ENCODE results near the gene PRPF40B. TPM values are rescaled to one million over a fixed set of nuclear protein-coding genes. Genes with fewer than 3 reads are reported as not detected.

PRPF40B gene
- total and polyA plus RNA-seq, 2 donors (not counting 1 experiment from before 2014, with no cell fraction given), result 11.7 to 23.7 TPM

DNA sequence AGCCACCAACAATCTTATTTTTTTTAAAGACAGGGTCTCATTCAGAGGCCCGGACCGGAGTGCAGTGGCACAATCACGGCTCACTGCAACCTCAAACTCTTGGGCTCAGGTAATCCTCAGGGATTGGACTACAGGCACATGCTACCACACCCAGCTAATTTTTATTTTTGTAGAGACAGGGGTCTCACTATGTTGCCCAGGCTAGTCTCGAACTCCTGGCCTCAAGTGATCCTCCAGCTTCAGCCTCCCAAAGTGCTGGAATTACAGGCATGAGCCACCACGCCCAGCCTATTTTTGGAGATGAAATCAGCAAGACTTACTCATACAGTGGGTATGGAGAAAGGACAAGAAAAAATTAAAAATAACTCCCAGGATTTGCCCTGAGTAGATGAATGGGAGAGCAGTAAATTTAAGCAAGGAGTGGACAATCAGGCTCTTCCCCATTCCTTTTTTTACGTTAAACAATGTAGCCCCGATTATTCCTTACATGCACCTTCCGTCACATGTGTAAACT lies 70.6 kb downstream of the PRPF40B start:
- Histone ChIP-seq H3K4me3 (ENCODE audit: control extremely low read depth in 1 of 5, extremely low read depth in 1 of 5, insufficient read depth in 1 of 5, low read depth in 2 of 5, low read length in 4 of 5) (no peak overlapping the region), H4K20me1 (ENCODE audit: control insufficient read depth, insufficient read depth, low read length, poor library complexity, severe bottlenecking) (peaks cover 43% of the 10 kb centered on the region), H2AFZ (ENCODE audit: insufficient read depth, low read depth, low read length, poor library complexity, severe bottlenecking) (no peak overlapping the region), H3K79me2 (ENCODE audit: control insufficient read depth, insufficient read depth, low read length) (peaks cover 100% of the 10 kb centered on the region), H3K27ac (ENCODE audit: low read length in 2 of 2) (no peak overlapping the region), H3K36me3 (replicated peaks in 1 of 2; ENCODE audit: control extremely low read depth in 1 of 2, control insufficient read depth in 1 of 2, extremely low read depth in 1 of 2, insufficient read depth in 2 of 2, low read length in 1 of 2) (no peaks in the 10 kb centered on the region), H3K4me2 (replicated peaks; ENCODE audit: low read depth, low read length, poor library complexity, severe bottlenecking) (no peak overlapping the region), H3K4me1 (ENCODE audit: control insufficient read depth in 2 of 2, insufficient read depth in 2 of 2, low read length in 2 of 2) (peaks cover 47 to 49% of the 10 kb centered on the region in 2 donors), H3K27me3 (replicated peaks in 1 of 4; ENCODE audit: control extremely low read depth in 1 of 4, control insufficient read depth in 3 of 4, insufficient read depth in 4 of 4, low read length in 3 of 4) (no peaks in the 10 kb centered on the region), H3K9ac (ENCODE audit: low read length) (no peak overlapping the region), H3K9me3 (ENCODE audit: control extremely low read depth in 1 of 3, control insufficient read depth in 2 of 3, insufficient read depth in 1 of 3, low read length in 2 of 3) (no peaks in the 10 kb centered on the region)
- Mint-ChIP-seq H3K27me3 (no peaks in the 10 kb centered on the region), H3K27ac (no peak overlapping the region), H3K9me3 (ENCODE audit: insufficient read depth) (no peaks in the 10 kb centered on the region), H3K4me1 (peaks cover 63% of the 10 kb centered on the region), H3K4me3 (no peak overlapping the region)
- POLR2A ChIA-PET, result no interaction called here
- WGBS (ENCODE audit: insufficient coverage), result 95% methylated on average over 4 of the region's 8 CpGs
- intact Hi-C loops (cut with micrococcal nuclease), result no loop called here
- CTCF ChIA-PET, result interaction anchor here (1.6 to 5.5 kb wide), 2 partner anchors 10 to 20 kb away, joined by 4 to 28 read pairs; no protein-coding TSS in a partner anchor
- DNase-seq, result no peak
- TF ChIP-seq, protein P1, sequence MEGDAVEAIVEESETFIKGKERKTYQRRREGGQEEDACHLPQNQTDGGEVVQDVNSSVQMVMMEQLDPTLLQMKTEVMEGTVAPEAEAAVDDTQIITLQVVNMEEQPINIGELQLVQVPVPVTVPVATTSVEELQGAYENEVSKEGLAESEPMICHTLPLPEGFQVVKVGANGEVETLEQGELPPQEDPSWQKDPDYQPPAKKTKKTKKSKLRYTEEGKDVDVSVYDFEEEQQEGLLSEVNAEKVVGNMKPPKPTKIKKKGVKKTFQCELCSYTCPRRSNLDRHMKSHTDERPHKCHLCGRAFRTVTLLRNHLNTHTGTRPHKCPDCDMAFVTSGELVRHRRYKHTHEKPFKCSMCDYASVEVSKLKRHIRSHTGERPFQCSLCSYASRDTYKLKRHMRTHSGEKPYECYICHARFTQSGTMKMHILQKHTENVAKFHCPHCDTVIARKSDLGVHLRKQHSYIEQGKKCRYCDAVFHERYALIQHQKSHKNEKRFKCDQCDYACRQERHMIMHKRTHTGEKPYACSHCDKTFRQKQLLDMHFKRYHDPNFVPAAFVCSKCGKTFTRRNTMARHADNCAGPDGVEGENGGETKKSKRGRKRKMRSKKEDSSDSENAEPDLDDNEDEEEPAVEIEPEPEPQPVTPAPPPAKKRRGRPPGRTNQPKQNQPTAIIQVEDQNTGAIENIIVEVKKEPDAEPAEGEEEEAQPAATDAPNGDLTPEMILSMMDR (IDR thresholded peaks at IDR 0.05), result no peak
- TF ChIP-seq EZH2 (IDR thresholded peaks at IDR 0.05; ENCODE audit: borderline replicate concordance, insufficient read depth, low read depth, low read length, poor library complexity, severe bottlenecking), result no peak
- no peak for ATAC-seq (ENCODE audit: low read depth)

Small RNA genes within 50 kb of the gene (small RNA-seq; reads per million reads assigned to genes)
- gene HIGD1AP9 (ENCODE audit: insufficient read length, low read depth, low replicate concordance) (not detected), gene POLR2KP1 (ENCODE audit: insufficient read length, low read depth, low replicate concordance) (not detected), gene RNU6-834P (ENCODE audit: insufficient read length, low read depth, low replicate concordance) (not detected)

Other genes with a start within 250 kb of the PRPF40B start
- gene KCNH3, start 84.5 kb upstream of the PRPF40B start, total RNA-seq, result 0.19 and 0.54 TPM in 2 replicates
- 0.49 and 1.2 TPM in 2 replicates for gene KCNH3, start 84.5 kb upstream of the PRPF40B start, polyA plus RNA-seq
- gene MCRS1, start 55.4 kb upstream of the PRPF40B start, total RNA-seq, result 81.1 and 84.3 TPM in 2 replicates
- gene MCRS1, start 55.4 kb upstream of the PRPF40B start, polyA plus RNA-seq, result 107 and 123 TPM in 2 replicates
- 0.47 and 0.70 TPM in 2 replicates for gene FAM186B, start 17.9 kb upstream of the PRPF40B start, total RNA-seq
- 0.13 and 0.23 TPM in 2 replicates for gene FAM186B, start 17.9 kb upstream of the PRPF40B start, polyA plus RNA-seq
- gene FMNL3, start 83.8 kb downstream of the PRPF40B start, total RNA-seq, result 69.9 and 73.7 TPM in 2 replicates
- 19.3 and 19.8 TPM in 2 replicates for gene FMNL3, start 83.8 kb downstream of the PRPF40B start, polyA plus RNA-seq
- gene TMBIM6, start 118.0 kb downstream of the PRPF40B start, total RNA-seq, result 335 and 336 TPM in 2 replicates
- 178 and 295 TPM in 2 replicates for gene TMBIM6, start 118.0 kb downstream of the PRPF40B start, polyA plus RNA-seq
- 13.2 and 13.4 TPM in 2 replicates for gene NCKAP5L, start 204.9 kb downstream of the PRPF40B start, total RNA-seq
- 3.2 and 4.0 TPM in 2 replicates for gene NCKAP5L, start 204.9 kb downstream of the PRPF40B start, polyA plus RNA-seq
- gene BCDIN3D, start 219.5 kb downstream of the PRPF40B start, total RNA-seq, result 14.7 and 17.4 TPM in 2 replicates
- gene BCDIN3D, start 219.5 kb downstream of the PRPF40B start, polyA plus RNA-seq, result 1.3 and 2.0 TPM in 2 replicates

Data from B cell (primary cell).